ENCODE data around the gene MAT1A. TPM values are rescaled to one million over a fixed set of nuclear protein-coding genes. Genes with fewer than 3 reads are reported as not detected.

The MAT1A gene
- total and polyA plus RNA-seq, 2 of the 8 experiments (the other 6 are each of a cell fraction or from before 2014, with no cell fraction given) = 4.1 to 6.4 TPM

- no peaks in the 10 kb centered on the region for H3K79me1 ChIP-seq (ENCODE audit: low read depth, low read length)
These were observed 32.7 kb upstream of the MAT1A start for GRCh38 chr10:80322158-80322557.

More at GRCh38 chr10:80322158-80322557, 32.7 kb upstream of the MAT1A start:
- H4K8ac ChIP-seq (ENCODE audit: extremely low read depth, insufficient read depth, low read length) = no peak overlapping the region
- ChIA-PET CTCF (ENCODE audit: partially characterized antibody) (interaction anchor here (0.6 to 1.3 kb wide), 5 partner anchors 32 to 1247 kb away, joined by 3 to 4 read pairs (median 3); no protein-coding TSS in a partner anchor), POLR2A (ENCODE audit: partially characterized antibody) (no interaction called here)
- H3K4ac ChIP-seq (replicated peaks; ENCODE audit: insufficient read length, low read depth, low read length) = no peak overlapping the region
- H3K4me3 ChIP-seq (ENCODE audit: extremely low read depth in 1 of 4, insufficient read depth in 2 of 4, low read depth in 3 of 4, low read length in 4 of 4) = no peak overlapping the region
- no peak overlapping the region for H2AK5ac ChIP-seq (ENCODE audit: low read depth, low read length)
- TF ChIP-seq SIX5 (IDR thresholded peaks at IDR 0.05; ENCODE audit: low read depth, low read length) = no peak
- peak; percentile 53; the same call in 1 of the 2 replicates for TF ChIP-seq CEBPB (IDR thresholded peaks at IDR 0.05; ENCODE audit: low read depth, low read length)
- 92% methylated on average over 2 of the region's 2 CpGs; no CpG with 5 or more reads in 1 of the 2 experiments for WGBS, 2 experiments (ENCODE audit: extremely low coverage in 1 of 2, insufficient coverage in 1 of 2, insufficient read length in 1 of 2, insufficient replicate concordance in 2 of 2, low coverage in 1 of 2, low lambda C conversion rate in 2 of 2, missing lambda C conversion rate in 1 of 2)
- H2AFZ ChIP-seq (ENCODE audit: low read length) = no peak overlapping the region
- H2BK12ac ChIP-seq (ENCODE audit: low read depth, low read length) = no peak overlapping the region
- FAIRE-seq = no peak
- H3K18ac ChIP-seq (ENCODE audit: extremely low read depth, low read length) = no peak overlapping the region
- no peaks in the 10 kb centered on the region for H3K9me3 ChIP-seq (ENCODE audit: insufficient read depth in 2 of 2, low read depth in 1 of 2, low read length in 1 of 2)
- H4K20me1 ChIP-seq (replicated peaks in 1 of 2; ENCODE audit: control insufficient read depth in 1 of 2, insufficient read depth in 2 of 2, low read length in 2 of 2) = no peaks in the 10 kb centered on the region
- no peak overlapping the region for H3K9ac ChIP-seq (replicated peaks in 1 of 4; ENCODE audit: extremely low read depth in 1 of 4, low read depth in 3 of 4, low read length in 3 of 4)
- H3K4me1 ChIP-seq (replicated peaks in 1 of 4; ENCODE audit: control insufficient read depth in 3 of 4, insufficient read depth in 4 of 4, low read length in 3 of 4) = no peaks in the 10 kb centered on the region
- H3K36me3 ChIP-seq (ENCODE audit: control insufficient read depth in 2 of 4, insufficient read depth in 4 of 4, low read length in 3 of 4) = no peaks in the 10 kb centered on the region
- H2BK15ac ChIP-seq (ENCODE audit: low read length) = no peak overlapping the region
- H4K5ac ChIP-seq (ENCODE audit: insufficient read length, low read depth, low read length) = no peak overlapping the region
- no peak overlapping the region for H3K27ac ChIP-seq (ENCODE audit: low read depth, low read length)
- DNase-seq (ENCODE audit: low read depth in 1 of 2, low spot score in 2 of 2) = no peak
- no peak overlapping the region for H3K56ac ChIP-seq (replicated peaks; ENCODE audit: insufficient read length, low read depth, low read length)
- no peak overlapping the region for H2BK20ac ChIP-seq (ENCODE audit: low read length)
- H2BK5ac ChIP-seq (ENCODE audit: low read depth, low read length) = no peak overlapping the region
- no peaks in the 10 kb centered on the region for H3K23me2 ChIP-seq (ENCODE audit: low read depth, low read length)
- no peak overlapping the region for H2BK120ac ChIP-seq (replicated peaks; ENCODE audit: low read depth, low read length)
- no peak overlapping the region for H4K91ac ChIP-seq (replicated peaks; ENCODE audit: insufficient read length, low read length)
- no peak overlapping the region for H3K23ac ChIP-seq (ENCODE audit: insufficient read length)
- H3K14ac ChIP-seq (ENCODE audit: insufficient read length) = no peak overlapping the region
- H3K27me3 ChIP-seq (replicated peaks in 1 of 4; ENCODE audit: control insufficient read depth in 3 of 4, extremely low read depth in 1 of 4, insufficient read depth in 3 of 4, low read length in 3 of 4) = no peaks in the 10 kb centered on the region
- no peaks in the 10 kb centered on the region for H3K79me2 ChIP-seq (ENCODE audit: control insufficient read depth in 1 of 2, insufficient read depth in 2 of 2, low read length in 2 of 2)
- no peak overlapping the region for H3K4me2 ChIP-seq (ENCODE audit: insufficient read depth in 1 of 2, low read depth in 2 of 2, low read length in 2 of 2)
